GM18868 (cell line): Measurements from ENCODE around the gene DYNLL2.
"Not testable (repeated sequence)": the region's sequence is repeated elsewhere in the genome, so short reads cannot be mapped to it uniquely, and the experiment has no call there.

Experiments used
- ATAC-seq: cut with Tn5 transposase; IDR thresholded peaks from one replicate; pipeline ENCODE4 v1.9.1; 2021; ENCODE audit warnings: mild to moderate bottlenecking, moderate library complexity; ENCODE audit not compliant: unreplicated experiment

Gene DYNLL2

GRCh38 chr17:58082870-58083490 is at the start of gene DYNLL2:
DYNLL2 (plus strand) TSS chr17:58083419; CDS start chr17:58087091, 3,672 bp downstream.
- peak; percentile 72 for ATAC-seq

DNA sequence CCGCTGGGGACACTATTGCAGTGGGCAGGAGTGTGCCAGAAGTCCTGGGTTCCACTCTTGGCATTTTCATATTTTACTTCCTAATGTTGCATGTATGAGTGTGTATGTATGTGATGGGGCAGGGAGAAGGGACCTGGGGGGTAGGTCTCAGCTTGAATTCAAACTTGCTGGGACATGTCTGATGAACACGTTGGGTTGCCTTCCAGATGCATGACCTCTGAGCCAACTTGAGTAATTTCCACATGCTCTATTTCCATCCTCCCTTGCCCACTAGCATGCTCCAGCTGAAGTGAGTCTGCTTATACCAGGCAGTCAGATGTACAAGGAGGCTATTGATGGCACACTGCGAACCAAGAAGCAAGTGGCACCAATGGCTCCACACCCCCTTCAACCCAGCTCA is 43.2 kb upstream of the DYNLL2 start:
- ATAC-seq = no peak

GRCh38 chr17:58040386-58040785 is 42.8 kb upstream of the DYNLL2 start:
- no peak for ATAC-seq

DNA sequence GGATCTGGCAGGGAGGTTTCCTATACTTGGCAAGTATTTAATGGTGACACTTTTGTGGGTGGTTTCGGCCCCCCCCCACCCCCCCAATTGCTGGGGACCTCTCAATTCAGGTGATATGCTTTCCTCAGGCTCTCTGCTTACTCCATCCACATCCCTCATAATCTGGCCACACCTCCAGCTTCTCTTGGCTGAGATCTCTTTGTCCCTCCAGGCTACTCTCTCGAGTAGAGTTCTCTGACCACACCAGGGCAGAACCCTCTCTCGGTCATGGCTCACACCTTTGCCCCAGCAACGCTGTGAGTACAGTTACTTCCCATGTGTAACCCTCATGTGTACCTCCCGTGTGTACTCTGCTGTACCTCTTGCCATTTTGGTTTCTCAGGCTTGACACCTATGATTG is 42.1 kb upstream of the DYNLL2 start:
- ATAC-seq = no peak

- no peak for ATAC-seq
These were observed 39.7 kb upstream of the DYNLL2 start for GRCh38 chr17:58043221-58044181.

GRCh38 chr17:58044256-58044655 is 39.0 kb upstream of the DYNLL2 start:
- not testable (repeated sequence) for ATAC-seq

- ATAC-seq = no peak
These were observed 36.8 kb upstream of the DYNLL2 start for GRCh38 chr17:58046239-58047094.

DNA sequence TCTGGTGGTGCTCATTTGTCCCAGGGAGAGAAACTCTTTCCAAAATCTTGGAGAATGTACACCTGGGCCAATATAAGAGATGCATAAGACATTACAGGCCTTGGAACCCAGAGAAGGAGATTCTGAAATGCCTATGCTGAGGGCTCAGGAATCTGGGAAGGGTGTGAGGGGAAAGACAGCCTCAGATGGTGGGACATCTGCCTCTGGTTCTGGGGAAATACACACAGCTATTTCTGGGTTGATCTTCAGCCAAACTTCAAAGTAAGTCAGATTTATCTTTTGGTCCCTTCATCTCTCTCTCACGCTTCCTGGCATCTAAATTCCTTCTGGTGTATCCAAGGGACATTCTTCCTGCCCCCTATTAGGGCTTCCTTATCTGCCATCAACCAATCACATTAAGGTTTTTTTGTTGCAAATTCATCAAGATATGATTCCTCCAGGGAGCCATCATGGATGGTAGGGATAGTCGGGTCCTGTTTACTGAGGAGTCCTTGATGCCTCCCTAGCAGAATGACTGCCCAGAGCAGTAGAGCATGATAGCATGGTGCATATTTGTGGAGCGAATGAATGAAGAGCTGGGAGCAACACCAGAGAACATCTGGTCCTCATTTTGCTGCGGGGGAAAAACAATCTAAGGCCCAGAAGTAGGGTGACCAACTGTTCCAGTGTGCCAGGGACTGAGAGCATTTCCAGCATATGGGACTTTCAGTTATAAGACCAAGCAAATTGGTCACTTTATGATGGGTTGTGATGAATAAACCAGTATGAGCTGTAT is 35.7 kb upstream of the DYNLL2 start:
- ATAC-seq = no peak

DNA sequence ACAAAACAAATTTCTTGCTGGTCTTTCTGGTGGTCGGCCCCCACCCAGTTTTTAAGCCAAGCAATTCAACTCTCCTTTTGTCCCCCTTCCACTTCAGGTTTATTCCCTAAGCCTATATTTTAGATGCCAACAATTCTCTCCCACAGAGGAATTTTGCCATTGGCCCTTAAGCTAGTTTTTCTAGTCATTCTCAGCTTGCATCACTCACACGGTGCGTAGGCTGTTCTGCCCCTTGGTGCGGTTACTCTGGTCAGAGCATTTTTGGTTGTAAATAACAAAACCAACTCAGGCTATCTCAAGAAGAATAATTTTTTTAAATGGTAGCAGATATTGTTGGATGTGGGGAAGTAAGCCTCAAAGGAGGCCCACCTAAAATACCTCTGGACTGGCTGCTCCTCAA is 33.7 kb upstream of the DYNLL2 start:
- no peak for ATAC-seq

DNA sequence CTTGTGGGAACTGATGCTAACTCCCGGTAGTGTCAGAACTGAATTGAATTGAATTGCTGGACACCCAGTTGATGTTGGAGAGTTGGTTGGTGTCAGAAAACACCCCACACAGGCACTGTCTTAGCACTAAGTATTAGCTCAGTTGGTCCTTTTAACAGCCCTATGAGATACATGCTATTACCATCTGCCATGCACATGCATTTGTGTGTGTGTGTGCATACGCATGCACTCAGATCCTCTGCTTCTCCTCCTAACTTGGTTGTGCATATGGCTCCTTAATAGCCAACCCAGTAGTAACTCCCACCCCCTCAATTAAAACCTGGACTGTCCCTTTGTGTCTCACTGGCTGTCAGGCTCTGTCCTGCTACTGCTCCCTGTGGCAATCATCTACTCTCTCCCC is 32.3 kb upstream of the DYNLL2 start:
- ATAC-seq = no peak

DNA sequence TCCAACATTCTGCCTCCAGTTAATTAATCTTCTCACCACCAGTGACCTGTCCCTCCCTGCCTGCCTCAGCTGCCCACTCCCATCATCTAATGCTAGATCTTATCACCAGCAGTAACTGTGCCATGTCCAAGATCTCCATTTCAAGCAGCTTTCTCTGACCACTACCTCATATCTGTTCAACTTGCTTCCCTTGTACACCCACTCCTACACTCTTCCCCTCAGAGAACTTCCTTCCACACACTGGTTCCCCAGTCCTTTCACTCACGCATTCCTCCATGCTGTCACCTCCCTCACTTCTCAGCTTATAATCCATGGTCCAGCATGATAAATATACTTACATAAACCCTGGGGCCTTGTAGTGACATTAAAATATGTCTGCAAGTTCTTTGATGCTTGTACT is 31.8 kb upstream of the DYNLL2 start:
- no peak for ATAC-seq

DNA sequence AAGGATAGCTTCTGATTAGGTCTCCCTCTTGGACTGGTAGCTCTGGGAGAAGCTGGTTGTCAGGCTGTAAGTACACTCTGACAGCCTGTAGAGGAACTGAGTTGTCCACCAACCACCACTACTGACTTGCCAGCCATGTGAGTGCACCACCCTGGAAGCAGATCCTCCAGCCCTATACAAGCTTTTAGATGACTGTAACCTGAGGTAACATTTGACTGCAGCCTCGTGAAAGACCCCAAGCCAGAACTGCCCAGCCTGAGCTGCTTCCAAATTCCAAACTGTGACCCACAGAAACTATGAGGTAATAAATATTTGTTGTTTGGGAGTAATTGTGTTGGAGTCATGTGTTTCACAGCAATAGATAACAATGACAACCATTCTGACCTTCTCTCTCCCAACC is 30.8 kb upstream of the DYNLL2 start:
- no peak for ATAC-seq

DNA sequence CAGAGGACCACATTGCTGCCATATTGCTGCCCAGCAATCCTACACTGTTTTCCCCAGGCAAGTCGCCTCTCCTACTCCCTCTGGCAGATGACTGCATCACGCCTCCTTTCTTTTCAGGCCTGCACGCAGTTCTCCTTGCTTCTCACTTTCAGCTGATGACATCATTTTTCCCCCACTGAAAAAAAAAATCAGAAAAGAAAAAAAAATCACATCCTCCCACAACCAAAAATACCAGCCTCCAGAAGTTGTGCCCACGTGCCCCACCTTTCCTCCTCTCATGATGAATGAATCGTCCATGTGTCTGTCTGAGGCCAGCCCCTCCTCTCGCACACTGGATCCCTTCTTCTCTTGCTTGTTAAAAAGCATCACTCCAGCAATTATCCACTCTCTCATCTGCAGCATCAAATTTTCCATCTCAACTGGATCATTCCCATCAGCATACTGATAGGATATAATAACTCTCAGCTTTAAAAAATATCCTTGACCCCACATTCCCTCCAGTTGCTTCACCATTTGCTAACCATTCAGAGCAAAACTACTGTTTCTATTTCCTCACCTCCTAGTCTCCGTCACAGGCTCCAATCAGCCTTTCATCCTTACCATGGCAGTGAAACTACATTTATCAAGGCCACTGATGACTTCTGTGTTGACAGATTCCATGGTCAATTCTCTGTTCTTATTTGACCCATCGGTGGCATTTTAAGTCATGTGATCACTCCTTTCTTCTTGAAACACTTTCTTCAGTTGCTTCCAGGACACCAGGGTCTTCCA is 30.1 kb upstream of the DYNLL2 start:
- ATAC-seq = no peak

- ATAC-seq = no peak
These were observed 28.6 kb upstream of the DYNLL2 start for GRCh38 chr17:58054641-58055040.

- ATAC-seq = no peak
These were observed 26.7 kb upstream of the DYNLL2 start for GRCh38 chr17:58056476-58056875.

DNA sequence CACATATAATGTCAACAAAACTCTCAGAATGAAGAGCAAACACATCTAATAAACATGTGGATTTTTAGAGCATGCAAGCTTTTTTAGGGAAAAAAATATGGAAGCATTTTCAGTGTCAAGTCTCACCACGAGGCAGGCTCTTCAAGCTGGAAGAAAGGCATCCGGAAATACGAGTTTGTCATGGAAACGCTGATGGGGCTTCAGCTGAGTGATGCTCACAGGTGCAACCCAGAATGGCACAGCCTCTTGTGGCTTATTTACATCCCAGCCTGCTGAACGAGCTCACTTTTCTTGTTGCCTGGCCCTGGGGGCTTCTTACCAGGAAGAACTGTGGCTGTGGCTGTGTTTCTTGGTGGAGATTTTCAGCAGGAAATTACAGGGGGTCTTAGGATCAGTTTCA is 24.1 kb upstream of the DYNLL2 start:
- ATAC-seq = no peak

DNA sequence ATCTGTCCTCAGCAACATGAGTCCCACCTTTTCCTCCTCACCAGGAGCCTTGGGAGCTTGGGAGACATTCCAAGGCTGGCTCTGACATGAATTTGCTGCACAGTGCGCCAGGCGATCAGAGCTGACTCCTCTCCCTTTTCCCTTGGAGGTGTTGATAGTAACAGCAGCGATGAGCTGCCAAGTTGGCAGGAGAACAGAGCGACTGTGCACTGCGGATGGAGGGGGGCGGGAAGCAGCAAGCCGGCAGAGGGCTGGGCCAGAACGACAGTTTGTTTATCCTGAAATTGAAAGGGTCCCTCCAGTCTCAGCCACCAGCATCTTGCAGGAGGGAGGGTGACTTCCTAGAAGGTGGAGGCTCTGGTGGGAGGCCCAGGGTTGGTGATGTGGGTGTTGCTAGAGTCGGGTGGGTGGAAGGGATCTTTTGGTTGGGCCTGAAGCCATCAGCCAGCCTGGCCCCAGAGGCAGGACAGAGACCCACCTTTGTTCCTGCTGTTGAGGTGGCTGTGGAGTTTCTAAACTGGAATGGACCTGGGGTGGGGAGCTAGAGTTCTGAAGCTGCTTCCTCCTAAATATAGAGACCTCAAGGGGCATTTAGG is 22.5 kb upstream of the DYNLL2 start:
- ATAC-seq = no peak

DNA sequence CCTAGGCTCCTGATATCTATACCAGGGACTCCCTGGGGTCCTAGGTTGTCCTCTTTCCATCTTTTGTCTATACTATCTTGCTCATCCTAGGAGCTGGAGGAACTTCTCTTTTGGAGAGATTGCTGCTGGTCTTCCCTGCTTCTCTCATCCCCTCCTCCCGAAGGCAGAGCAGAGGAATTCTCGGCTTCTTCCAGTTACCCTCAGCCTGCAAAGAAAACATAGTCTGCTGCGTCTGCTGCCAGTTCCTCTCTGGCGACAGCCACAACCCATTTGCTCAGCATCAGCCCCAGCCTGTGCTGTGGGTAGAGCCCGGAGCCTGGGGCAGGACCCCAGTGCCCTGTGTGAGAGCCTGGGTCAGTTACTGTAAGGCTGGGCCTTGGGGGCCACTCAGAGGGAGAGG is 21.5 kb upstream of the DYNLL2 start:
- no peak for ATAC-seq

GRCh38 chr17:58065238-58065637 is 18.0 kb upstream of the DYNLL2 start:
- ATAC-seq = no peak
